Astrocyte (in vitro differentiated cells and primary cell): ENCODE data around the gene RGS9. TPM values are rescaled to one million over a fixed set of nuclear protein-coding genes. Genes with fewer than 3 reads are reported as not detected.
A peak's percentile ranks its signal among the peaks of the same experiment; 100 is the strongest.
"Not testable (repeated sequence)": the region's sequence is repeated elsewhere in the genome, so short reads cannot be mapped to it uniquely, and the experiment has no call there.

ENCODE experiments used
- DNase-seq: peaks from one replicate; pipeline ENCODE4 v3.0.0-alpha.2; 2010; ENCODE audit warnings: low read depth
- FAIRE-seq: peaks from 2 replicates; lab custom pipeline; 2011; peaks lifted over from hg19 to GRCh38; lab: Jason Lieb, UNC
- H2AFZ ChIP-seq: 2 replicates; pipeline ENCODE4 v1.6.0; 2012; ENCODE audit warnings: low read depth, low read length, inconsistent platforms
- H3K27ac ChIP-seq: 2 replicates; pipeline ENCODE4 v1.5.1; 2011; ENCODE audit warnings: low read depth, low read length, inconsistent platforms
- H3K27me3 ChIP-seq: 2 replicates; pipeline ENCODE4 v1.6.0; 2011; ENCODE audit warnings: low read length, inconsistent platforms; ENCODE audit not compliant: insufficient read depth
- H3K36me3 ChIP-seq: 2 replicates; pipeline ENCODE4 v1.5.1; 2011; ENCODE audit warnings: low read length, inconsistent platforms; ENCODE audit not compliant: insufficient read depth
- H3K4me1 ChIP-seq: 2 replicates; pipeline ENCODE4 v1.5.1; 2011; ENCODE audit warnings: low read length, inconsistent platforms; ENCODE audit not compliant: insufficient read depth
- H3K4me2 ChIP-seq: 2 replicates; pipeline ENCODE4 v1.6.0; 2012; ENCODE audit warnings: low read length, inconsistent platforms
- H3K4me3 ChIP-seq: 2 replicates; pipeline ENCODE4 v1.5.1; 2011; ENCODE audit warnings: low read depth, mild to moderate bottlenecking, low read length, inconsistent platforms; ENCODE audit not compliant: insufficient read depth
- H3K79me2 ChIP-seq: 2 replicates; pipeline ENCODE4 v1.6.0; 2012; ENCODE audit warnings: mild to moderate bottlenecking, low read length, inconsistent platforms; ENCODE audit not compliant: insufficient read depth
- H3K9ac ChIP-seq: 2 replicates; pipeline ENCODE4 v1.6.0; 2012; ENCODE audit warnings: mild to moderate bottlenecking, low read length, inconsistent platforms
- H3K9me3 ChIP-seq: 2 replicates; pipeline ENCODE4 v1.5.1; 2012; ENCODE audit warnings: low read depth, mild to moderate bottlenecking, low read length, inconsistent platforms; ENCODE audit not compliant: insufficient read depth
- H4K20me1 ChIP-seq: 2 replicates; pipeline ENCODE4 v1.6.0; 2012; ENCODE audit warnings: low read length, inconsistent platforms; ENCODE audit not compliant: insufficient read depth
- H3K27ac Mint-ChIP-seq: one replicate; pipeline ENCODE4 v1.8.0; 2021; ENCODE audit warnings: mild to moderate bottlenecking, mixed read lengths; ENCODE audit not compliant: unreplicated experiment
- H3K27me3 Mint-ChIP-seq: one replicate; pipeline ENCODE4 v1.8.0; 2021; ENCODE audit warnings: low read depth, mixed read lengths; ENCODE audit not compliant: unreplicated experiment
- H3K36me3 Mint-ChIP-seq: one replicate; pipeline ENCODE4 v1.8.0; 2021; ENCODE audit warnings: low read depth, mixed read lengths; ENCODE audit not compliant: unreplicated experiment
- H3K4me1 Mint-ChIP-seq: one replicate; pipeline ENCODE4 v1.8.0; 2021; ENCODE audit warnings: low read depth, mixed read lengths; ENCODE audit not compliant: unreplicated experiment
- H3K4me3 Mint-ChIP-seq: one replicate; pipeline ENCODE4 v1.8.0; 2021; ENCODE audit warnings: mild to moderate bottlenecking, moderate library complexity, mixed read lengths; ENCODE audit not compliant: unreplicated experiment
- H3K9me3 Mint-ChIP-seq: one replicate; pipeline ENCODE4 v1.8.0; 2021; ENCODE audit warnings: mild to moderate bottlenecking, mixed read lengths; ENCODE audit not compliant: unreplicated experiment
- EZH2 ChIP-seq: IDR thresholded peaks from 2 replicates; pipeline ENCODE4 v1.6.1; 2012; ENCODE audit warnings: mild to moderate bottlenecking, low read length, inconsistent platforms; ENCODE audit not compliant: insufficient read depth
- total RNA-seq: library from RNA; stranded (reverse); gene quantifications from 2 replicates; pipeline ENCODE4 v1.2.1, GENCODE V29; 2021
- TF ChIP-seq, protein P1 (sequence below): IDR thresholded peaks from 2 replicates; pipeline ENCODE4 v1.5.1; 2011; ENCODE audit warnings: low read depth, mild to moderate bottlenecking, inconsistent platforms, low read length, moderate library complexity; ENCODE audit not compliant: insufficient read depth

The RGS9 gene
- total RNA-seq, 1 donor from 2014 or later = 9.4 TPM

GRCh38 chr17:65109990-65110680, 27.0 kb upstream of the RGS9 start:
- H3K4me3 Mint-ChIP-seq = no peak overlapping the region
- H3K4me1 Mint-ChIP-seq = peaks cover 7% of the 10 kb centered on the region
- TF ChIP-seq, protein P1, sequence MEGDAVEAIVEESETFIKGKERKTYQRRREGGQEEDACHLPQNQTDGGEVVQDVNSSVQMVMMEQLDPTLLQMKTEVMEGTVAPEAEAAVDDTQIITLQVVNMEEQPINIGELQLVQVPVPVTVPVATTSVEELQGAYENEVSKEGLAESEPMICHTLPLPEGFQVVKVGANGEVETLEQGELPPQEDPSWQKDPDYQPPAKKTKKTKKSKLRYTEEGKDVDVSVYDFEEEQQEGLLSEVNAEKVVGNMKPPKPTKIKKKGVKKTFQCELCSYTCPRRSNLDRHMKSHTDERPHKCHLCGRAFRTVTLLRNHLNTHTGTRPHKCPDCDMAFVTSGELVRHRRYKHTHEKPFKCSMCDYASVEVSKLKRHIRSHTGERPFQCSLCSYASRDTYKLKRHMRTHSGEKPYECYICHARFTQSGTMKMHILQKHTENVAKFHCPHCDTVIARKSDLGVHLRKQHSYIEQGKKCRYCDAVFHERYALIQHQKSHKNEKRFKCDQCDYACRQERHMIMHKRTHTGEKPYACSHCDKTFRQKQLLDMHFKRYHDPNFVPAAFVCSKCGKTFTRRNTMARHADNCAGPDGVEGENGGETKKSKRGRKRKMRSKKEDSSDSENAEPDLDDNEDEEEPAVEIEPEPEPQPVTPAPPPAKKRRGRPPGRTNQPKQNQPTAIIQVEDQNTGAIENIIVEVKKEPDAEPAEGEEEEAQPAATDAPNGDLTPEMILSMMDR = no peak
- no peak for TF ChIP-seq EZH2
- H3K9ac ChIP-seq = no peak overlapping the region
- no peak overlapping the region for H3K27ac Mint-ChIP-seq
- no peak for FAIRE-seq
- H4K20me1 ChIP-seq = no peaks in the 10 kb centered on the region
- H3K27me3 ChIP-seq = peaks cover 4% of the 10 kb centered on the region
- H3K36me3 ChIP-seq = no peaks in the 10 kb centered on the region
- no peaks in the 10 kb centered on the region for H3K9me3 Mint-ChIP-seq
- H3K36me3 Mint-ChIP-seq = no peaks in the 10 kb centered on the region
- DNase-seq = peak; percentile 76
- no peak overlapping the region for H3K4me3 ChIP-seq
- H3K4me1 ChIP-seq = peaks cover 12% of the 10 kb centered on the region
- no peaks in the 10 kb centered on the region for H3K79me2 ChIP-seq
- no peak overlapping the region for H3K4me2 ChIP-seq
- no peak overlapping the region for H3K27ac ChIP-seq
- H3K9me3 ChIP-seq = no peaks in the 10 kb centered on the region
- H3K27me3 Mint-ChIP-seq = no peaks in the 10 kb centered on the region
- no peak overlapping the region for H2AFZ ChIP-seq

- Histone ChIP-seq H3K4me1 (no peaks in the 10 kb centered on the region), H3K27ac (no peak overlapping the region)
- H3K27ac Mint-ChIP-seq = no peak overlapping the region
These were observed 21.3 kb upstream of the RGS9 start for GRCh38 chr17:65115839-65116238.

DNA sequence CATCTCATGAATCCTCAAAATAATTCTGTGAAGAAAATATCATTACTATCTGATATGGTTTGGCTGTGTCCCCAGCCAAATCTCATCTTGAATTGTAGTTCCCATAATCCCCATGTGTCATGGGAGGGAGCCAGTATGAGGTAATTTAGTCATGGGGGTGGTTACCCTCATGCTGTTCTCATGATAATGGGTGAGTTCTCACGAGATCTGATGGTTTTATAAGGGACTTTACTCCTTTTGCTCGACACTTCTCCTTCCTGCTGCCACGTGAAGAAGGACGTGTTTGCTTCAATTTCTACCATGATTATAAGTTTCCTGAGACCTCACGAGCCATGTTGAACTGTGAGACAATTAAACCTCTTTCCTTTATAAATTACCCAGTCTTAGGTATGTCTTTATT, 20.7 kb upstream of the RGS9 start:
- peaks cover 20% of the 10 kb centered on the region for H3K27me3 ChIP-seq
- not testable (repeated sequence) for H3K4me1 ChIP-seq, H3K4me2 ChIP-seq, DNase-seq, H3K36me3 Mint-ChIP-seq, H3K4me3 ChIP-seq, H3K9me3 Mint-ChIP-seq, H3K9ac ChIP-seq, H2AFZ ChIP-seq, H3K4me3 Mint-ChIP-seq, H3K27ac ChIP-seq, H3K79me2 ChIP-seq, H4K20me1 ChIP-seq, H3K27ac Mint-ChIP-seq, H3K36me3 ChIP-seq, H3K4me1 Mint-ChIP-seq, FAIRE-seq, H3K9me3 ChIP-seq, H3K27me3 Mint-ChIP-seq

More at GRCh38 chr17:65115839-65116238, 21.3 kb upstream of the RGS9 start:
- Histone ChIP-seq H3K4me2 (no peak overlapping the region), H3K4me3 (no peak overlapping the region), H3K9ac (no peak overlapping the region), H3K9me3 (no peaks in the 10 kb centered on the region), H4K20me1 (no peaks in the 10 kb centered on the region), H3K27me3 (peaks cover 20% of the 10 kb centered on the region), H3K79me2 (no peaks in the 10 kb centered on the region), H2AFZ (no peak overlapping the region), H3K36me3 (no peaks in the 10 kb centered on the region)
- FAIRE-seq (no peak), DNase-seq (no peak)
- TF ChIP-seq, protein P1 = no peak
- TF ChIP-seq EZH2 = no peak
- Mint-ChIP-seq H3K27me3 (no peaks in the 10 kb centered on the region), H3K36me3 (no peaks in the 10 kb centered on the region), H3K4me3 (no peak overlapping the region), H3K4me1 (no peaks in the 10 kb centered on the region), H3K9me3 (no peaks in the 10 kb centered on the region)
